ENCODE measurements around the gene NBPF19. TPM values are rescaled to one million over a fixed set of nuclear protein-coding genes. Genes with fewer than 3 reads are reported as not detected.
"Not testable (repeated sequence)": the region's sequence is repeated elsewhere in the genome, so short reads cannot be mapped to it uniquely, and the experiment has no call there.

NBPF19 gene
- 5.3 and 7.5 TPM in 2 replicates for total RNA-seq (2014; rRNA removed; shearing (Covaris generic))

DNA sequence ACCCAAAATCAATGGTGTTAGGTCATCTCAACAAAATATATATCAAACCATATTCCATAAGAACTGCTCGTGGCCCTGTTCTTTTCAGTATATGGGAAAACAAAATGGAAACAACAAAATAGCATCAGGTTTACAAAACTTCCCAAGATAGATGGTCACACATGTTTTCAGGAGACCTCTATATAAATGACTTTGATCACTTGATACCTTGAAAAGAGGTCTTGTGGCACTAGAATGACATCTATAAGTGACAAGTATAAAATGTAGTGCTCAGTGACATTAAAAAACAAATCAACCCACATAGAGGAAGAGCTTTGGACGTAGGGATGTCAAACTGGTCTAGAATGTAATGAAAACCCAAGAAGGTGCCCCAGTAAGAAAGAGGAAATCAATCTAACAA lies at the start of gene NBPF19:
NBPF19 (plus strand) TSS at position 301 of the 400 bp plus-strand sequence. CDS start 888 bp downstream, outside the sequence.
- not testable (repeated sequence) for DNase-seq (ENCODE audit: low spot score)

- DNase-seq (ENCODE audit: low spot score): not testable (repeated sequence)
Measured at GRCh38 chr1:149428317-149428716, 46.5 kb upstream of the NBPF19 start.

GRCh38 chr1:149445451-149445850 lies 29.4 kb upstream of the NBPF19 start:
- peak; percentile 1 for DNase-seq (ENCODE audit: low spot score)

- not testable (repeated sequence) for DNase-seq (ENCODE audit: low spot score)
Measured at GRCh38 chr1:149452196-149452595, 22.6 kb upstream of the NBPF19 start.

GRCh38 chr1:149452652-149453051 lies 22.2 kb upstream of the NBPF19 start:
- DNase-seq (ENCODE audit: low spot score): not testable (repeated sequence)

DNA sequence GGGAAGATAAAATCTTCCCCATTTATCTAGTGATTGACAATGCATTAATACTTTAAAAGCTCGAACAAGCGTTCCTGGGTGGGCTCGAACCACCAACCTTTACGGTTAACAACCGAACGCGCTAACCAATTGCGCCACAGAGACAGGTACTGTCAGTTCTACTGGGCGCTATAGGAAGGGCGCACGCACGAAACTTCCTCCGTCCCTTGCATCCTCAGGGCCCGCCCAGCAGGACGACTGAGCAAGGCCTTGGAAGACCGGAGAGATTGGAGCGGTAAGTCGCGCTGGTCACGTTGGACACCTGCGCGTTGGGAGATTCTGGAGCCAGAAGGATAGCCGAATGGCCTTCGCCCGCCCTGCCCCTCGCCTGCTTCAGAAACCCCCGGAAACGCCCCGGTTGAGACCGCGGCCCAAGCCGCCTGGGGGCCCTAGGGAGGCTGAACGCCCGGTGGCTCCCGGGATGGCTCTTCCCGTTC lies 83.5 kb downstream of the NBPF19 start:
- DNase-seq (ENCODE audit: low spot score): not testable (repeated sequence)

DNA sequence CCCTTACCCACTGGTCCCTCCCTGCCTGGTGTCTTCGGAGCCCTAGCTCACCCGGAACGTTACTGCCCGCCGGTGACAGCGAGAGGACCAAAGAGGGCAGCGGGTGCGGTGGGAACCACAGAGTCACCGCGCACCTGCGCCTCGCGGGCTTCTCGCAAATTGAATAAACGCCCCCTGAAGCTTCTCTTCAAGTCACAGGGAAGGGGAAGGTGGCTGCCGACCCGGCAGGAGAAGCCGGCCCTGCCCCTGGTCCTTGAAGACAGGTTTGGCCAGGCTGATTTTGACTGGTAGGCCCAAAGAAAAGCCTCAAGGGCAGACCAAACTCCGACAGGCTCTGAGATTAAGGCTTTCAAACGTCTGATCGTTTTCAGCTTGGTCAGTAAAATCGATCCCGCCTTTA lies 87.0 kb downstream of the NBPF19 start:
- DNase-seq (ENCODE audit: low spot score): not testable (repeated sequence)

DNA sequence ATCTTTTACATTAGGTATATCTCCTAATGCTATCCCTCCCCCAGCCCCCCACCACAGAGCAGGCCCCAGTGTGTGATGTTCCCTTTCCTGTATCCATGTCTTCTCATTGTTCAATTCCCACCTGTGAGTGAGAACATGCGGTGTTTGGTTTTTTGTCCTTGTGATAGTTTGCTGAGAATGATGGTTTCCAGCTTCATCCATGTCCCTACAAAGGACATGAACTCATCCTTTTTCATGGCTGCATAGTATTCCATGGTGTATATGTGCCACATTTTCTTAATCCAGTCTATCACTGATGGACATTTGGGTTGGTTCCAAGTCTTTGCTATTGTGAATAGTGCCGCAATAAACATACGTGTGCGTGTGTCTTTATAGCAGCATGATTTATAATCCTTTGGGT lies 90.6 kb downstream of the NBPF19 start:
- DNase-seq (ENCODE audit: low spot score): not testable (repeated sequence)

- DNase-seq (ENCODE audit: low spot score): not testable (repeated sequence)
Measured at GRCh38 chr1:149572763-149573162, 97.9 kb downstream of the NBPF19 start.

DNA sequence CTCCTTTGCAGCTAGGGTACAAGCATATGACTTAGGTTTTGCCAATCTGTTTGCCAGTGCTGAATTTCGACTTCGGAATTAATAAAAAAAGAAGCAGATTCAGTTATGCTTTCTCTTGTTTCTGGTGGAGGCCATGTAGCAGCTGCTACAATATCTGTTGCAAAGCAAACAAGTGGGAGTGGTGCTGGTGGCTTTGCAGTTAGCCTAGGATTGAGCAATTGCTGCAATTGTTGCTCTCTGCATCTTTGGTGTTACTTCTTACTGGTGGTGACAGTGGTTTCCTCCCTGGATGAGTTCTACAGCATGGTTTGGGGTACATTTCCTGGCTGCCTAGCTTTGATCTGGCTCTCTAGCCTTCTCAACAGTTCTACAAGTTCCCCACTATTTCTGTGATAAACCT lies 110.7 kb downstream of the NBPF19 start:
- not testable (repeated sequence) for DNase-seq (ENCODE audit: low spot score)

Other genes starting within 250 kb of the NBPF19 start
- not detected in 2 replicates for gene PPIAL4C, start 108.8 kb downstream of the NBPF19 start, total RNA-seq (2014; rRNA removed; shearing (Covaris generic))